ENCODE data around the gene KIDINS220. TPM values are rescaled to one million over a fixed set of nuclear protein-coding genes. Genes with fewer than 3 reads are reported as not detected.

Gene KIDINS220
- total RNA-seq, 1 donor from 2014 or later, result 59.9 TPM

DNA sequence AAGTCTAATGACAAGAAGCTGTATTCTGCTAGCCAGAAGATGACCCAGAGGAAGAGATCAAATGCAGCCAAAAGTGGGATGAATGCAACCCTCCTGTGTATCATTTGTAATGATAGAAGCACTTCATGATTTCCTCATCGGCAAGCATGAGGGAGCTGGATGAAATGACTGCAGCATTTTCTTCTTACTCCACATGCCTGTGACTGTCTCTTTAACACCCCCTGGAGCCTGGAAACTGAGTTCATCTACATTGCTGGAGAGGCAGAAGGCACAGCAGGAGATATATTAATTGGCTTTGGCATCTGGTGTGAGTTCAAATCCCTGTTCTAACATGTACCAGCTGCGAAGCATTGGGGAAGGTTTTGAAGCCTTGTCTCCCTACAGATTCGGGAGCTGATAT, 117.9 kb downstream of the KIDINS220 start:
- Mint-ChIP-seq H3K36me3 (ENCODE audit: low read depth, unreplicated experiment) (peaks cover 2% of the 10 kb centered on the region), H3K4me1 (ENCODE audit: unreplicated experiment) (peaks cover 3% of the 10 kb centered on the region), H3K27me3 (ENCODE audit: unreplicated experiment) (no peaks in the 10 kb centered on the region), H3K27ac (ENCODE audit: unreplicated experiment) (no peak overlapping the region), H3K4me3 (ENCODE audit: unreplicated experiment) (no peak overlapping the region), H3K9me3 (ENCODE audit: unreplicated experiment) (no peaks in the 10 kb centered on the region)
- no peak for TF ChIP-seq CTCF (IDR thresholded peaks at IDR 0.05; ENCODE audit: unreplicated experiment)
- no peak for DNase-seq (ENCODE audit: low spot score)

- Mint-ChIP-seq H3K27ac (ENCODE audit: unreplicated experiment) (no peak overlapping the region), H3K27me3 (ENCODE audit: unreplicated experiment) (no peaks in the 10 kb centered on the region), H3K9me3 (ENCODE audit: unreplicated experiment) (no peaks in the 10 kb centered on the region), H3K4me3 (ENCODE audit: unreplicated experiment) (no peak overlapping the region), H3K4me1 (ENCODE audit: unreplicated experiment) (peaks cover 21% of the 10 kb centered on the region), H3K36me3 (ENCODE audit: low read depth, unreplicated experiment) (peaks cover 3% of the 10 kb centered on the region)
- no peak for DNase-seq (ENCODE audit: low spot score)
- TF ChIP-seq CTCF (IDR thresholded peaks at IDR 0.05; ENCODE audit: unreplicated experiment), result no peak
These were observed 122.4 kb downstream of the KIDINS220 start for GRCh38 chr2:8714971-8715370.

GRCh38 chr2:8714283-8714682, 123.1 kb downstream of the KIDINS220 start:
- no peak overlapping the region for H3K4me3 Mint-ChIP-seq (ENCODE audit: unreplicated experiment)
- H3K4me1 Mint-ChIP-seq (ENCODE audit: unreplicated experiment), result peaks cover 21% of the 10 kb centered on the region
- no peak overlapping the region for H3K27ac Mint-ChIP-seq (ENCODE audit: unreplicated experiment)
- no peak for DNase-seq (ENCODE audit: low spot score)
- no peaks in the 10 kb centered on the region for H3K9me3 Mint-ChIP-seq (ENCODE audit: unreplicated experiment)
- H3K36me3 Mint-ChIP-seq (ENCODE audit: low read depth, unreplicated experiment), result peaks cover 3% of the 10 kb centered on the region
- H3K27me3 Mint-ChIP-seq (ENCODE audit: unreplicated experiment), result no peaks in the 10 kb centered on the region
- TF ChIP-seq CTCF (IDR thresholded peaks at IDR 0.05; ENCODE audit: unreplicated experiment), result no peak

- no peak for TF ChIP-seq CTCF (IDR thresholded peaks at IDR 0.05; ENCODE audit: unreplicated experiment)
- no peak for DNase-seq (ENCODE audit: low spot score)
- Mint-ChIP-seq H3K4me3 (ENCODE audit: unreplicated experiment) (no peak overlapping the region), H3K27ac (ENCODE audit: unreplicated experiment) (no peak overlapping the region), H3K27me3 (ENCODE audit: unreplicated experiment) (no peaks in the 10 kb centered on the region), H3K36me3 (ENCODE audit: low read depth, unreplicated experiment) (peaks cover 3% of the 10 kb centered on the region), H3K9me3 (ENCODE audit: unreplicated experiment) (peaks cover 6% of the 10 kb centered on the region), H3K4me1 (ENCODE audit: unreplicated experiment) (peaks cover 21% of the 10 kb centered on the region)
These were observed 126.5 kb downstream of the KIDINS220 start for GRCh38 chr2:8710951-8711350.

GRCh38 chr2:8709611-8710010, 127.8 kb downstream of the KIDINS220 start:
- H3K9me3 Mint-ChIP-seq (ENCODE audit: unreplicated experiment), result peaks cover 6% of the 10 kb centered on the region
- no peak overlapping the region for H3K27ac Mint-ChIP-seq (ENCODE audit: unreplicated experiment)
- TF ChIP-seq CTCF (IDR thresholded peaks at IDR 0.05; ENCODE audit: unreplicated experiment), result no peak
- peaks cover 2% of the 10 kb centered on the region for H3K36me3 Mint-ChIP-seq (ENCODE audit: low read depth, unreplicated experiment)
- no peaks in the 10 kb centered on the region for H3K27me3 Mint-ChIP-seq (ENCODE audit: unreplicated experiment)
- H3K4me1 Mint-ChIP-seq (ENCODE audit: unreplicated experiment), result peaks cover 18% of the 10 kb centered on the region
- DNase-seq (ENCODE audit: low spot score), result no peak
- no peak overlapping the region for H3K4me3 Mint-ChIP-seq (ENCODE audit: unreplicated experiment)
